OCI-LY3 (cell line): ENCODE measurements around the gene KRT85.

Source experiments
- CTCF ChIP-seq: fragments of 200-600, 300-600 bp; sonication (generic); IDR thresholded peaks from 2 replicates; pipeline ENCODE4 v1.5.1; 2014; ENCODE audit warnings: antibody characterized with exemption, low read length, low read depth
- EZH2phosphoT487 ChIP-seq: fragments of 200-600 bp; shearing (Covaris generic); IDR thresholded peaks from 2 replicates; pipeline ENCODE4 v1.6.1; 2018; ENCODE audit warnings: antibody characterized with exemption, mixed run types, low read depth

GRCh38 chr12:52381206-52381605, 13.9 kb upstream of the KRT85 start:
- TF ChIP-seq EZH2phosphoT487 (no peak), CTCF (no peak)
